ENCODE results near the gene ADGRB2. TPM values are rescaled to one million over a fixed set of nuclear protein-coding genes. Genes with fewer than 3 reads are reported as not detected.

Gene ADGRB2
- total and polyA plus RNA-seq, 9 donors: 12.5 to 21.7 (median 19.0) TPM

DNA sequence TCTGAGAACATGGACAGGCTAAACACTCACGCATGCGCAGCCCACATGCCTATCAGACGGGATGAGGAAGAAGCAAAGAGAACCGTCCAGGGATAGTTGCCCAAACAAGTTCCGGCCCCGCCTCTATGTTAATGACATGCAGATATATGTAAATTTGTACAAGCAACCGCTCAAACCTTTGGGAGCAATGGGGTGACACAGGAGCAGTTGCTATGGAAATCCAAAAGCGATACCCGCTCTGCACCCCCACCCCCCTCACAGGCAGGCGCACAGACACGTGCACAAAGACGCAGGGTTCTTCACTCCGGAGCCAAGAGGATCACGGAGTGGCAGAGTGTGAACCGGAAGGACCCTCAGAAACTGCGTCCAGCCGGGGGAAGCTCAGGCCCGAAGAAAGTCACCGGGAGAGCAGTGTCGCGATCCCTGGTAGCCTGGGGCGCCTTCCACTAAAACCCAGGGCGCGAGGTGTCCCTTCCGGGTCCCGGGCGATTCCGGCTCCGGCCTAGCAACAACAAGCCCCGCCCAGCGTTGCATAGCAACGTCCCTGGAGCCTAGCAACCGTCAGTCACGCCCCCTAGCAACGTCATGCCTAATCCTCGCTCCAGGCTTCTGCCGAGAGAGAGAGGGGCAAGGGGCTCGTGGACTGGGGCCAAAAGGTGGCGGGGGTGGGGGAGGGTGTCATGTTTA, 24.1 kb upstream of the ADGRB2 start:
- DNase-seq: peak; percentile 93
- no peaks in the 10 kb centered on the region for H3K36me3 ChIP-seq (ENCODE audit: control insufficient read depth, insufficient read depth, low read length)
- H3K27me3 ChIP-seq (ENCODE audit: control insufficient read depth, insufficient read depth, low read length): no peaks in the 10 kb centered on the region
- H3K27ac ChIP-seq (ENCODE audit: low read length): peak overlapping the region; percentile 88
- peak overlapping the region; percentile 63 for H3K4me3 ChIP-seq (ENCODE audit: low read length)
- H3K4me1 ChIP-seq (ENCODE audit: control insufficient read depth, insufficient read depth, low read length): peaks cover 18% of the 10 kb centered on the region
- H3K9me3 ChIP-seq (replicated peaks; ENCODE audit: control insufficient read depth, low read depth, low read length): no peaks in the 10 kb centered on the region
- WGBS (ENCODE audit: insufficient coverage): 0% methylated on average over 21 of the region's 39 CpGs

DNA sequence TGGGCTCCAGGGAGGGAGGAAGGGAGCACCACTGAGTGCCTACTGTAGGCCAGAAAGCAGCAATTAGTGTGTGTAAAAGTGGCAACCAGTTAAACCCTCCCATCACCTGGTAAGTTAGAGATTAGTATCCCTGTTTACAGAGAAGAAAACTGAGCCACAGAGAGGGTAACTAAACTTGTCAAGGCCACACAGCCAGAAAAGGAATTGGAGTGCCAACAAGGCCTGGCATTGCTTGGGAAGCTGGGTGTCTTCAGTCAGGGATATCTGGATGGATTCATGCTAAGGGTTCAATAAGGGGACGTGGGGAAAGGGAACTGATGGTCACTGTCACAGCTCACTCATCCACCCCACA, 23.6 kb upstream of the ADGRB2 start:
- H3K4me3 ChIP-seq (ENCODE audit: low read length): no peak overlapping the region
- H3K4me1 ChIP-seq (ENCODE audit: control insufficient read depth, insufficient read depth, low read length): peaks cover 22% of the 10 kb centered on the region
- H3K9me3 ChIP-seq (replicated peaks; ENCODE audit: control insufficient read depth, low read depth, low read length): no peaks in the 10 kb centered on the region
- no peaks in the 10 kb centered on the region for H3K27me3 ChIP-seq (ENCODE audit: control insufficient read depth, insufficient read depth, low read length)
- no peaks in the 10 kb centered on the region for H3K36me3 ChIP-seq (ENCODE audit: control insufficient read depth, insufficient read depth, low read length)
- no CpG with 5 or more reads among the region's 1 CpG for WGBS (ENCODE audit: insufficient coverage)
- peak overlapping the region; percentile 82 for H3K27ac ChIP-seq (ENCODE audit: low read length)
- no peak for DNase-seq

GRCh38 chr1:31787261-31787660, 23.1 kb upstream of the ADGRB2 start:
- peaks cover 27% of the 10 kb centered on the region for H3K4me1 ChIP-seq (ENCODE audit: control insufficient read depth, insufficient read depth, low read length)
- no peak for DNase-seq
- no peaks in the 10 kb centered on the region for H3K27me3 ChIP-seq (ENCODE audit: control insufficient read depth, insufficient read depth, low read length)
- no peak overlapping the region for H3K27ac ChIP-seq (ENCODE audit: low read length)
- no peaks in the 10 kb centered on the region for H3K9me3 ChIP-seq (replicated peaks; ENCODE audit: control insufficient read depth, low read depth, low read length)
- H3K4me3 ChIP-seq (ENCODE audit: low read length): no peak overlapping the region
- H3K36me3 ChIP-seq (ENCODE audit: control insufficient read depth, insufficient read depth, low read length): no peaks in the 10 kb centered on the region
- WGBS (ENCODE audit: insufficient coverage): no CpG with 5 or more reads among the region's 3 CpGs

DNA sequence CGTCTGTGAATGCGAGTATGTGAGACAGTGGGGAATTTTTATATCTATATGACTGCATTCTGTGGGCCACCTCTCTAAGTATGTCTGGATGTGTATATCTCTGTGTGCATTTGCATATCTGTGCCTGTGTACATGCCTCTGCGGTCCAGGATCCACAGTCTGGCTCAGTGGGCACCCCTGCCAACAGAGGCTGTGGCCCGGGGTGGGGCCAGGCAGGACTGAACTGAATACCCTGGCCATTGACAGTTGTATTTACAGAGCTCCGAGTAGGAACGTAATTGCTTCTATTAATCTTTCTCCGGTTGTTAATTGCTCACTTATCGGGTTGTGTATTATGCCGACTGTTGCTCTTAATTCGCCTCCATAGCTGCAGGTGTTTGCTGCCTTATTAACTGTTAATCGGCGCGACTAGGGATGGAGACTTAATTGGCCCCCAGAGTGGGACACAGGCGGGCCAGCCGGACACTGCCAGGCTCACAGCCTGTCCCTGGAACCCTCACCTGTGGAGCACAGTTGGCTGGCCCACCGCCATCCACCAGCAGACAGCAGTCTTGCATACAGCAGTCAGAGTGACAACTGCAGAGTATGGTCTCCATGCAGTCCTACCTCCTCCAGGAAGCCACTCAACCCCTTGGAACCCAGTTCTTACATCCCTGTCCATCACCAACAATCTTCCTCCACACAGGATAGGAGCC, 22.4 kb upstream of the ADGRB2 start:
- Histone ChIP-seq H3K4me3 (ENCODE audit: low read length) (no peak overlapping the region), H3K27me3 (ENCODE audit: control insufficient read depth, insufficient read depth, low read length) (no peaks in the 10 kb centered on the region), H3K4me1 (ENCODE audit: control insufficient read depth, insufficient read depth, low read length) (peaks cover 34% of the 10 kb centered on the region), H3K9me3 (replicated peaks; ENCODE audit: control insufficient read depth, low read depth, low read length) (no peaks in the 10 kb centered on the region), H3K27ac (ENCODE audit: low read length) (no peak overlapping the region), H3K36me3 (ENCODE audit: control insufficient read depth, insufficient read depth, low read length) (no peaks in the 10 kb centered on the region)
- DNase-seq: no peak
- 76% methylated on average over 16 of the region's 16 CpGs for WGBS (ENCODE audit: insufficient coverage)

DNA sequence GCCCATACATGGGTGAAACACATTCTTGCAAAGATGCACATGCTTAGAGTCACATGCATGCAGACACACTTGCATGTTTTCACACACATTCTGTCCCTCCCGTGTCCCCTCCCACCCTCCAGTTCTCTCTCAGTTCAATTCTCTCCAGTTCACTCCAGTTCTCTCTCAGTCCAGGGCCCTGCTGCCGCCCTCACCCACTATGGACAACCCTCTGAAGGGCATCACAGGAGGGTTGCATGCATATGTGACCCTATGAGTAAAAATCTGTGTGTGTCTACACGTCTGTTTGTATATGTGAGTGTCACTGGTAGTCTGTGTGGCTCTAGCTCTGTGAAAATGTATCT, 21.8 kb upstream of the ADGRB2 start:
- no peak for DNase-seq
- no peak overlapping the region for H3K27ac ChIP-seq (ENCODE audit: low read length)
- H3K4me1 ChIP-seq (ENCODE audit: control insufficient read depth, insufficient read depth, low read length): peaks cover 39% of the 10 kb centered on the region
- H3K36me3 ChIP-seq (ENCODE audit: control insufficient read depth, insufficient read depth, low read length): no peaks in the 10 kb centered on the region
- H3K9me3 ChIP-seq (replicated peaks; ENCODE audit: control insufficient read depth, low read depth, low read length): no peaks in the 10 kb centered on the region
- H3K4me3 ChIP-seq (ENCODE audit: low read length): no peak overlapping the region
- WGBS (ENCODE audit: insufficient coverage): 70% methylated on average over 1 of the region's 3 CpGs
- no peaks in the 10 kb centered on the region for H3K27me3 ChIP-seq (ENCODE audit: control insufficient read depth, insufficient read depth, low read length)

- no peak for DNase-seq
- peaks cover 39% of the 10 kb centered on the region for H3K4me1 ChIP-seq (ENCODE audit: control insufficient read depth, insufficient read depth, low read length)
- WGBS (ENCODE audit: insufficient coverage): 73% methylated on average over 17 of the region's 20 CpGs
- H3K27me3 ChIP-seq (ENCODE audit: control insufficient read depth, insufficient read depth, low read length): no peaks in the 10 kb centered on the region
- H3K36me3 ChIP-seq (ENCODE audit: control insufficient read depth, insufficient read depth, low read length): no peaks in the 10 kb centered on the region
- no peaks in the 10 kb centered on the region for H3K9me3 ChIP-seq (replicated peaks; ENCODE audit: control insufficient read depth, low read depth, low read length)
- no peak overlapping the region for H3K27ac ChIP-seq (ENCODE audit: low read length)
- no peak overlapping the region for H3K4me3 ChIP-seq (ENCODE audit: low read length)
Measured at GRCh38 chr1:31785020-31785946, 21.1 kb upstream of the ADGRB2 start.

DNA sequence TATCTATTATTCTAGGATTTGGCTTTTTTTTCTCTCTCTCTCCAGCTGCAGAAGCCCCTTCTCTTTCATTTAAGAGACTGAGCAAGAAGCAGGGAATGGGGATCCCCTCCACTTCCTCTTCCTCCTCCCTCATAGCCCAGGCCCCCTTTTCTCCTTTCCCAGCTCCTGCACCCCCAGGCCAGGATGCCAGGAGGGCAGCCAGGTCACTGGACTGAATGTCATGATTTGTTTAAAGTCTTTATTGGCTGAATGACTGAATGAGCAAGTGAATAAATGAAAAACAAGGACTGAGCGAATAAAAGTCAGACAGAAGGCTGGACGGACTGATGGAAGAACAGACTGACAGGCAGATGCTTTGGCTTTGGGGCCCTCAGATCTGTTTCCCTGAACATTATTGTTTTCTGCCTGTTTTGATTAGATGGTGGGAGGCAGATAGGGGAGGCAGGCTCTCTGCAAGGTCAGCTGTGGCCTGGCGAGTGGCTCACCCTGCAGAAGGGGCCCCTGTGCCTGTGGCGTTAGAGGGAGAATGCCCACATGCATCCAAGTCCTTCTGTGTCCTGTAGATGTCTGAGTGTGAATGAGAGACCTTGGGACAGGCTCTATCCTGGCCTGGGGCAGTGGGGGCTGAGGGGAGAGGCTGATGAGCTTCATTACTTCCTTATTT, 20.3 kb upstream of the ADGRB2 start:
- Histone ChIP-seq H3K9me3 (replicated peaks; ENCODE audit: control insufficient read depth, low read depth, low read length) (no peaks in the 10 kb centered on the region), H3K27me3 (ENCODE audit: control insufficient read depth, insufficient read depth, low read length) (no peaks in the 10 kb centered on the region), H3K27ac (ENCODE audit: low read length) (no peak overlapping the region), H3K4me3 (ENCODE audit: low read length) (no peak overlapping the region), H3K36me3 (ENCODE audit: control insufficient read depth, insufficient read depth, low read length) (no peaks in the 10 kb centered on the region), H3K4me1 (ENCODE audit: control insufficient read depth, insufficient read depth, low read length) (peaks cover 38% of the 10 kb centered on the region)
- no peak for DNase-seq
- 71% methylated on average over 3 of the region's 4 CpGs for WGBS (ENCODE audit: insufficient coverage)

- Histone ChIP-seq H3K4me3 (ENCODE audit: low read length) (no peak overlapping the region), H3K36me3 (ENCODE audit: control insufficient read depth, insufficient read depth, low read length) (no peaks in the 10 kb centered on the region), H3K27me3 (ENCODE audit: control insufficient read depth, insufficient read depth, low read length) (no peaks in the 10 kb centered on the region), H3K9me3 (replicated peaks; ENCODE audit: control insufficient read depth, low read depth, low read length) (no peaks in the 10 kb centered on the region), H3K27ac (ENCODE audit: low read length) (no peak overlapping the region), H3K4me1 (ENCODE audit: control insufficient read depth, insufficient read depth, low read length) (peaks cover 33% of the 10 kb centered on the region)
- 80% methylated on average over 2 of the region's 3 CpGs for WGBS (ENCODE audit: insufficient coverage)
- no peak for DNase-seq
Measured at GRCh38 chr1:31783846-31784245, 19.7 kb upstream of the ADGRB2 start.

DNA sequence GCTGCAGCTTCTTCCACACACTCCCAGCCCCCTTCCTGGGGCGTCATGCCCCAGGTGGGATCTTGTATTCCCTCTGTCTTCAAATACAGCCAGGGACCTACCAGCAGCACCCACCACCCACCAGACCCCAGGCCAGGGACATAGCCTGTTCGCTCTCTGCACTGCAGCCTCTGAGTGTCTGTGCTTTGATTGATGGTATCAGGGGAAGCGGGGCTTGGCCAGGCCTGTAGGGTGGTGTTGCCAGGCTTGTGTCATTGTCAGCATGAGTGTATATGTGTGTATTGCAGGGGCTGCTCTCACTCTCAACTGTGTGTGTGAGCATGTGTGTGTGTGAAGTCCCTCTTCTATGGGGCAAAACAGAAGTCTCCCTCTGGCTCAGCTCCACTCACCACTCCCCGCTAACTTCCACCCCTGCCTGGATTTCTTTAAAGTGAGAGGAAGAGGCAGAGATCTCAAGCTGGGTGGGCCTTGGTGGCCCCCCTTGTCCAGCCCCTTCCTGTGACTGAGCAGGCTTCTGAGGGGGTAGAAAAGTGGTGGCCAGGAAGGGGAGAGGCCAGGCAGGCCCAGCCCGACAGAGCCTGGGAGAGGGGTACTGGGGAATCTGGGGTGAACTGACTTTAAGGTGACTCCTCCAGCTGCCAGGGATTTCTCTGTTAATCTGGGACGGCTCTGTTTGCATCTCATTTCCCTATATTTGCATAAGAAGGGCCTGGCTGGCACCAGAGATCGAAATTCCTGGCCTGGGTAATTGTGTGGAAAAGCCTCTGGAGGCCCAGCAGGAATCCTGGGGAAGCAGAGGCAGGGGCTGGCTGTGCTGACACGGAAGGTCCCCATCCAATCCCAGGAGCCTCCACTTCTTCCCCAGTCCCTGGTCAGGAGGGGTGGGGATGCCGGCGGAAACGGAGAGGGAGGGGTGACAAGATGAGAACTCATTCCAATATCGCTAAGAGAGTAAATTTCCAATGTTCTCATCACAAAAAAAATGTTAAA, 18.6 kb upstream of the ADGRB2 start:
- DNase-seq: peak; percentile 53
- Histone ChIP-seq H3K27ac (ENCODE audit: low read length) (peak overlapping the region; percentile 36), H3K4me1 (ENCODE audit: control insufficient read depth, insufficient read depth, low read length) (peaks cover 23% of the 10 kb centered on the region), H3K36me3 (ENCODE audit: control insufficient read depth, insufficient read depth, low read length) (no peaks in the 10 kb centered on the region), H3K9me3 (replicated peaks; ENCODE audit: control insufficient read depth, low read depth, low read length) (no peaks in the 10 kb centered on the region), H3K27me3 (ENCODE audit: control insufficient read depth, insufficient read depth, low read length) (no peaks in the 10 kb centered on the region), H3K4me3 (ENCODE audit: low read length) (no peak overlapping the region)
- WGBS (ENCODE audit: insufficient coverage): 40% methylated on average over 1 of the region's 12 CpGs

Measured in muscle of leg (tissue), 11 donors.